Type B pancreatic cell (in vitro differentiated cells): ENCODE measurements around the gene BMP2K. TPM values are rescaled to one million over a fixed set of nuclear protein-coding genes. Genes with fewer than 3 reads are reported as not detected.

Source experiments
- DNase-seq: peaks from one replicate; pipeline ENCODE4 v3.0.0; 2021; ENCODE audit warnings: mixed read lengths; ENCODE audit not compliant: unreplicated experiment; ENCODE audit errors: extremely low spot score
- H3K27ac Mint-ChIP-seq: 2 replicates; pipeline ENCODE4 v1.8.0; 2021; ENCODE audit warnings: mild to moderate bottlenecking, mixed read lengths
- H3K27me3 Mint-ChIP-seq: 2 replicates; pipeline ENCODE4 v1.8.0; 2021; ENCODE audit warnings: mixed read lengths
- H3K36me3 Mint-ChIP-seq: 2 replicates; pipeline ENCODE4 v1.8.0; 2021; ENCODE audit warnings: mixed read lengths
- H3K4me1 Mint-ChIP-seq: one replicate; pipeline ENCODE4 v1.8.0; 2021; ENCODE audit warnings: mixed read lengths; ENCODE audit not compliant: unreplicated experiment
- H3K4me3 Mint-ChIP-seq: 2 replicates; pipeline ENCODE4 v1.8.0; 2021; ENCODE audit warnings: mild to moderate bottlenecking, mixed read lengths
- H3K9me3 Mint-ChIP-seq: 2 replicates; pipeline ENCODE4 v1.8.0; 2021; ENCODE audit warnings: mixed read lengths
- CTCF ChIP-seq: fragments of 200-600 bp; sonication (generic); conservative IDR thresholded peaks from 2 replicates; pipeline ENCODE4 v1.5.0; 2021; ENCODE audit warnings: antibody characterized with exemption, mild to moderate bottlenecking
- total RNA-seq: library from RNA; stranded (reverse); gene quantifications from 2 replicates; pipeline ENCODE4 v1.2.1, GENCODE V29; 2021; ENCODE audit warnings: low replicate concordance

BMP2K gene
- total RNA-seq, 1 donor from 2014 or later, result 40.9 TPM

GRCh38 chr4:78776729-78777575 lies 802 bp downstream of the BMP2K start:
- no peak for TF ChIP-seq CTCF
- DNase-seq, result no peak
- H3K4me3 Mint-ChIP-seq, result no peak overlapping the region
- no peaks in the 10 kb centered on the region for H3K9me3 Mint-ChIP-seq
- no peaks in the 10 kb centered on the region for H3K27me3 Mint-ChIP-seq
- peaks cover 9% of the 10 kb centered on the region for H3K4me1 Mint-ChIP-seq
- H3K27ac Mint-ChIP-seq, result peak overlapping the region; percentile 98
- no peaks in the 10 kb centered on the region for H3K36me3 Mint-ChIP-seq

- DNase-seq, result no peak
- Mint-ChIP-seq H3K4me1 (peaks cover 9% of the 10 kb centered on the region), H3K27ac (peak overlapping the region; percentile 98), H3K4me3 (no peak overlapping the region), H3K27me3 (no peaks in the 10 kb centered on the region), H3K9me3 (no peaks in the 10 kb centered on the region), H3K36me3 (no peaks in the 10 kb centered on the region)
- no peak for TF ChIP-seq CTCF
Observed at GRCh38 chr4:78777576-78777940, 1.4 kb downstream of the BMP2K start.

GRCh38 chr4:78778530-78778929 lies 2.4 kb downstream of the BMP2K start:
- DNase-seq, result no peak
- Mint-ChIP-seq H3K4me3 (no peak overlapping the region), H3K36me3 (no peaks in the 10 kb centered on the region), H3K27ac (no peak overlapping the region), H3K27me3 (no peaks in the 10 kb centered on the region), H3K4me1 (peaks cover 9% of the 10 kb centered on the region), H3K9me3 (no peaks in the 10 kb centered on the region)
- TF ChIP-seq CTCF, result no peak

- no peak for DNase-seq
- no peaks in the 10 kb centered on the region for H3K36me3 Mint-ChIP-seq
- no peaks in the 10 kb centered on the region for H3K27me3 Mint-ChIP-seq
- no peak overlapping the region for H3K4me3 Mint-ChIP-seq
- no peak overlapping the region for H3K27ac Mint-ChIP-seq
- H3K4me1 Mint-ChIP-seq, result peaks cover 14% of the 10 kb centered on the region
- no peaks in the 10 kb centered on the region for H3K9me3 Mint-ChIP-seq
- no peak for TF ChIP-seq CTCF
Observed at GRCh38 chr4:78779280-78779679, 3.1 kb downstream of the BMP2K start.

GRCh38 chr4:78780093-78780492 lies 3.9 kb downstream of the BMP2K start:
- no peak for DNase-seq
- peaks cover 15% of the 10 kb centered on the region for H3K4me1 Mint-ChIP-seq
- H3K36me3 Mint-ChIP-seq, result peaks cover 3% of the 10 kb centered on the region
- H3K27ac Mint-ChIP-seq, result no peak overlapping the region
- no peak overlapping the region for H3K4me3 Mint-ChIP-seq
- no peaks in the 10 kb centered on the region for H3K9me3 Mint-ChIP-seq
- H3K27me3 Mint-ChIP-seq, result no peaks in the 10 kb centered on the region
- no peak for TF ChIP-seq CTCF
